H1 (cell line): ENCODE data around the gene MSN. TPM values are rescaled to one million over a fixed set of nuclear protein-coding genes. Genes with fewer than 3 reads are reported as not detected.

ENCODE experiments used
- CTCF ChIA-PET: fragments of 300-600 bp; sonication (Branson Sonifier 250); formaldehyde crosslinking; loops from one replicate; lab custom pipeline; 2021; ENCODE audit not compliant: partially characterized antibody; lab: Charles Lee
- POLR2A ChIA-PET: fragments of 300-600 bp; sonication (Branson Sonifier 250); formaldehyde crosslinking; loops from one replicate; lab custom pipeline; 2021; ENCODE audit warnings: inconsistent platforms; ENCODE audit not compliant: partially characterized antibody; lab: Charles Lee
- DNase-seq, 2 experiments: peaks; one replicate each; pipeline versions ENCODE4 v3.0.0 to v3.0.0-alpha.2; 2010 to 2022; ENCODE audit warnings: low spot score in 2 of 2, low read depth in 1 of 2, mixed read lengths in 1 of 2
- FAIRE-seq: peaks from 2 replicates; lab custom pipeline; 2011; peaks lifted over from hg19 to GRCh38; lab: Jason Lieb, UNC
- H2AFZ ChIP-seq: 2 replicates; pipeline ENCODE4 v1.8.1; 2012; ENCODE audit warnings: low read length, inconsistent platforms
- H2AK5ac ChIP-seq: 2 replicates; pipeline ENCODE4 v1.6.1; 2013; ENCODE audit warnings: low read depth, low read length
- H2BK120ac ChIP-seq: replicated peaks from 2 replicates; pipeline ENCODE3; 2013; ENCODE audit warnings: low read depth, low read length, inconsistent platforms
- H2BK12ac ChIP-seq: 2 replicates; pipeline ENCODE4 v1.6.1; 2013; ENCODE audit warnings: low read depth, low read length
- H2BK15ac ChIP-seq: 2 replicates; pipeline ENCODE4 v1.6.1; 2013; ENCODE audit warnings: low read length
- H2BK20ac ChIP-seq: 2 replicates; pipeline ENCODE4 v1.6.1; 2013; ENCODE audit warnings: low read length
- H2BK5ac ChIP-seq: 2 replicates; pipeline ENCODE4 v1.6.1; 2013; ENCODE audit warnings: low read depth, low read length
- H3K14ac ChIP-seq: 2 replicates; pipeline ENCODE4 v1.6.1; 2013; ENCODE audit warnings: inconsistent platforms; ENCODE audit not compliant: insufficient read length
- H3K18ac ChIP-seq: 2 replicates; pipeline ENCODE4 v1.6.1; 2013; ENCODE audit warnings: low read length; ENCODE audit errors: extremely low read depth
- H3K23ac ChIP-seq: 2 replicates; pipeline ENCODE4 v1.6.1; 2013; ENCODE audit warnings: inconsistent platforms; ENCODE audit not compliant: insufficient read length
- H3K23me2 ChIP-seq: 2 replicates; pipeline ENCODE4 v1.6.1; 2013; ENCODE audit warnings: low read depth, low read length
- H3K27ac ChIP-seq: 2 replicates; pipeline ENCODE4 v1.6.1; 2011; ENCODE audit warnings: low read depth, low read length, inconsistent platforms
- H3K27me3 ChIP-seq, 4 experiments: replicated peaks in 1 of 4; 1 replicate in 1 of 4; 2 replicates in 3 of 4; pipeline versions ENCODE4 v1.6.1 to v1.8.1; 2011 to 2013; ENCODE audit warnings: low read length in 3 of 4, mild to moderate bottlenecking in 3 of 4, inconsistent platforms in 2 of 4, mixed read lengths in 2 of 4, moderate library complexity in 1 of 4; ENCODE audit not compliant: control insufficient read depth in 3 of 4, insufficient read depth in 3 of 4; ENCODE audit errors: extremely low read depth in 1 of 4
- H3K36me3 ChIP-seq, 4 experiments: 2 replicates each; pipeline versions ENCODE4 v1.6.1 to v1.8.1; 2011 to 2013; ENCODE audit warnings: mild to moderate bottlenecking in 4 of 4, low read length in 3 of 4, moderate library complexity in 2 of 4, control low read depth in 1 of 4, inconsistent platforms in 1 of 4; ENCODE audit not compliant: insufficient read depth in 4 of 4, control insufficient read depth in 2 of 4
- H3K4ac ChIP-seq: replicated peaks from 2 replicates; pipeline ENCODE3; 2013; ENCODE audit warnings: low read length, low read depth, mixed read lengths, inconsistent platforms; ENCODE audit not compliant: insufficient read length
- H3K4me1 ChIP-seq, 4 experiments: replicated peaks in 1 of 4; 1 replicate in 1 of 4; 2 replicates in 3 of 4; pipeline versions ENCODE4 v1.6.1 to v1.8.1; 2011 to 2013; ENCODE audit warnings: low read length in 3 of 4, inconsistent platforms in 2 of 4, mixed read lengths in 1 of 4; ENCODE audit not compliant: insufficient read depth in 4 of 4, control insufficient read depth in 3 of 4
- H3K4me2 ChIP-seq, 2 experiments: 2 replicates each; pipeline versions ENCODE4 v1.6.1 to v1.8.1; 2011 to 2013; ENCODE audit warnings: low read depth in 2 of 2, low read length in 2 of 2, control low read depth in 1 of 2, inconsistent platforms in 1 of 2, mild to moderate bottlenecking in 1 of 2; ENCODE audit not compliant: insufficient read depth in 1 of 2
- H3K4me3 ChIP-seq, 4 experiments: fragments of 200-600, 300-600 bp in 1 of 4; sonication (generic), shearing (Covaris generic), sonication (Bioruptor Twin) in 1 of 4; 2 replicates each; pipeline versions ENCODE4 v1.5.1 to v1.8.1; 2011 to 2016; ENCODE audit warnings: low read length in 4 of 4, low read depth in 3 of 4, control low read depth in 2 of 4, inconsistent platforms in 2 of 4, mild to moderate bottlenecking in 2 of 4, mixed read lengths in 1 of 4, moderate library complexity in 1 of 4; ENCODE audit not compliant: insufficient read depth in 2 of 4; ENCODE audit errors: extremely low read depth in 1 of 4
- H3K56ac ChIP-seq: replicated peaks from 2 replicates; pipeline ENCODE3; 2013; ENCODE audit warnings: low read depth, mild to moderate bottlenecking, mixed read lengths, low read length, inconsistent platforms; ENCODE audit not compliant: insufficient read length
- H3K79me1 ChIP-seq: 2 replicates; pipeline ENCODE4 v1.6.1; 2013; ENCODE audit warnings: low read depth, low read length, control low read depth
- H3K79me2 ChIP-seq, 2 experiments: 2 replicates each; pipeline versions ENCODE4 v1.6.1 to v1.8.1; 2012 to 2013; ENCODE audit warnings: low read length in 2 of 2, mild to moderate bottlenecking in 2 of 2, inconsistent platforms in 1 of 2; ENCODE audit not compliant: insufficient read depth in 2 of 2, control insufficient read depth in 1 of 2
- H3K9ac ChIP-seq, 4 experiments: replicated peaks in 1 of 4; 1 replicate in 1 of 4; 2 replicates in 3 of 4; pipeline versions ENCODE4 v1.6.1 to v1.8.1; 2011 to 2013; ENCODE audit warnings: low read depth in 3 of 4, low read length in 3 of 4, control low read depth in 2 of 4, mild to moderate bottlenecking in 2 of 4, moderate library complexity in 2 of 4, inconsistent platforms in 1 of 4; ENCODE audit errors: extremely low read depth in 1 of 4
- H3K9me3 ChIP-seq, 2 experiments: 2 replicates each; pipeline versions ENCODE4 v1.6.1 to v1.8.1; 2012 to 2013; ENCODE audit warnings: mild to moderate bottlenecking in 2 of 2, moderate library complexity in 2 of 2, control low read depth in 1 of 2, inconsistent platforms in 1 of 2, low read depth in 1 of 2, low read length in 1 of 2, mixed read lengths in 1 of 2; ENCODE audit not compliant: insufficient read depth in 2 of 2
- H4K20me1 ChIP-seq, 2 experiments: replicated peaks in 1 of 2; 2 replicates each; pipeline versions ENCODE3 to v1.8.1; 2011 to 2013; ENCODE audit warnings: inconsistent platforms in 2 of 2, low read length in 2 of 2, mild to moderate bottlenecking in 1 of 2; ENCODE audit not compliant: insufficient read depth in 2 of 2, control insufficient read depth in 1 of 2
- H4K5ac ChIP-seq: 2 replicates; pipeline ENCODE4 v1.6.1; 2013; ENCODE audit warnings: low read length, low read depth, mixed read lengths, inconsistent platforms; ENCODE audit not compliant: insufficient read length
- H4K8ac ChIP-seq: 2 replicates; pipeline ENCODE4 v1.8.0; 2013; ENCODE audit warnings: mild to moderate bottlenecking, moderate library complexity, low read length, inconsistent platforms; ENCODE audit not compliant: insufficient read depth; ENCODE audit errors: extremely low read depth
- H4K91ac ChIP-seq: replicated peaks from 2 replicates; pipeline ENCODE3; 2013; ENCODE audit warnings: low read length, mixed read lengths, inconsistent platforms; ENCODE audit not compliant: insufficient read length
- JUND ChIP-seq: IDR thresholded peaks from 2 replicates; pipeline ENCODE4 v1.6.1; 2011; ENCODE audit warnings: mild to moderate bottlenecking, improper control_type of control experiment, low read length
- POLR2AphosphoS5 ChIP-seq: IDR thresholded peaks from 2 replicates; pipeline ENCODE4 v1.6.1; 2011; ENCODE audit warnings: low read depth, low read length
- RBBP5 ChIP-seq: IDR thresholded peaks from 2 replicates; pipeline ENCODE4 v1.7.1; 2012; ENCODE audit warnings: low read depth, mild to moderate bottlenecking, inconsistent platforms, low read length, moderate library complexity, borderline replicate concordance
- SAP30 ChIP-seq: fragments of 300-600 bp; sonication (generic); IDR thresholded peaks from 2 replicates; pipeline ENCODE4 v1.7.1; 2012; ENCODE audit warnings: low read length, moderate library complexity, mild to moderate bottlenecking, inconsistent platforms; ENCODE audit not compliant: insufficient read depth, insufficient replicate concordance
- TEAD4 ChIP-seq: IDR thresholded peaks from 2 replicates; pipeline ENCODE4 v1.6.1; 2012; ENCODE audit warnings: low read depth, low read length, inconsistent platforms, mixed read lengths
- WGBS, 2 experiments: shearing (Covaris generic) in 1 of 2; methylation state at CpG; one replicate each; pipeline versions ENCODE4 v1.1.6 to v1.1.7; 2013 to 2015; ENCODE audit warnings: low lambda C conversion rate in 2 of 2, mixed read lengths in 2 of 2, inconsistent platforms in 1 of 2, low coverage in 1 of 2, missing lambda C conversion rate in 1 of 2; ENCODE audit not compliant: insufficient replicate concordance in 2 of 2, insufficient coverage in 1 of 2, insufficient read length in 1 of 2; ENCODE audit errors: extremely low coverage in 1 of 2, missing lambda C conversion rate in 1 of 2; 5-methylcytosine and 5-hydroxymethylcytosine counted together
- polyA plus RNA-seq, 7 experiments: library from polyadenylated mRNA; depleted of rRNA in 3 of 7; stranded (reverse) in 5 of 7; unstranded in 2 of 7; fragments of >200 nt in 5 of 7; fragments of 200-250 nt in 2 of 7; gene quantifications; 1 replicate in 5 of 7; 2 replicates in 1 of 7; 4 replicates in 1 of 7; pipeline versions ENCODE4 v1.2.1 to v1.2.3, GENCODE V29; 2011 to 2013; ENCODE audit warnings: missing spikeins in 2 of 7, mixed read lengths in 2 of 7
- total RNA-seq: library from RNA; stranded (reverse); fragmentation: NEBNext Ultra II Directional; extraction: Animal tissue kit (Norgen Biotek cat#: 25700); gene quantifications from 2 replicates; pipeline ENCODE4 v1.2.1, GENCODE V29; 2021

MSN gene
- total and polyA plus RNA-seq, 2 of the 8 experiments (the other 6 are each of a cell fraction or from before 2014, with no cell fraction given), result 112 to 133 TPM

DNA sequence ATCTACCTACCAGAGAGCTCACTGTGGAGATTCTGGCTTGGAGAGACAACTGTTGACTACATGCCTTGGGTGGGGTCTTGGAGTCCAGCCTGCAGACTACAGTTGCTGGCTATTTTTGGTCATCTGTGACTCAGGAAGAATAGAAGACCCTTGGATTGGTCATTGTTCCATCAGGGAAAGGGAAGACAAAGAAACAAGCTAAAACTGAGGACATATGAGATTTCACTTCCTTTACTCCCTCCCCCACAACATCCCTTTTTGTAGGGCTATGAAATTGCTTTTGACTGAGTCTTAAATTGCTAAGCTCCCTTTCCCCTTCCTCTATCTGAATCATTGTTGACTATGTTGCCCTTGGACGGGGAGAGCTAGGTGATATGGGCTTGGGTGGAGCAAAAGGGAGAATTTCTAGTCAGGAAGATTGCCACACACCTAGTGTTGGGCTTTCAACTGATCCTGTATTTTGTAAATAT lies 11.7 kb downstream of the MSN start:
- H3K14ac ChIP-seq, result no peak overlapping the region
- H3K4ac ChIP-seq, result no peak overlapping the region
- H3K4me3 ChIP-seq, result no peak overlapping the region
- no peak overlapping the region for H3K18ac ChIP-seq
- no peak for TF ChIP-seq RBBP5
- no peak for TF ChIP-seq SAP30
- no peak for TF ChIP-seq POLR2AphosphoS5
- no peak for TF ChIP-seq JUND
- no peak for TF ChIP-seq TEAD4
- H3K27ac ChIP-seq, result no peak overlapping the region
- no peak overlapping the region for H2BK15ac ChIP-seq
- no peak overlapping the region for H2AK5ac ChIP-seq
- H3K9me3 ChIP-seq, result no peaks in the 10 kb centered on the region
- CTCF ChIA-PET, result no interaction called here
- H2BK120ac ChIP-seq, result no peak overlapping the region
- H4K5ac ChIP-seq, result no peak overlapping the region
- H2BK20ac ChIP-seq, result no peak overlapping the region
- no peak overlapping the region for H2BK12ac ChIP-seq
- H3K27me3 ChIP-seq, result no peaks in the 10 kb centered on the region
- H3K4me2 ChIP-seq, result no peak overlapping the region
- no peak for FAIRE-seq
- H2AFZ ChIP-seq, result no peak overlapping the region
- no peak overlapping the region for H3K23ac ChIP-seq
- H3K36me3 ChIP-seq, result no peaks in the 10 kb centered on the region
- peaks cover 0 to 68% of the 10 kb centered on the region in 2 experiments; a peak in 2 of 4 replicates for H3K79me2 ChIP-seq
- no peaks in the 10 kb centered on the region for H4K20me1 ChIP-seq
- H3K4me1 ChIP-seq, result no peaks in the 10 kb centered on the region
- no CpG with 5 or more reads among the region's 1 CpG for WGBS, 2 experiments
- H4K91ac ChIP-seq, result no peak overlapping the region
- no peaks in the 10 kb centered on the region for H3K23me2 ChIP-seq
- no peak overlapping the region for H4K8ac ChIP-seq
- H3K56ac ChIP-seq, result no peak overlapping the region
- H2BK5ac ChIP-seq, result no peak overlapping the region
- POLR2A ChIA-PET, result interaction anchor here (1.9 kb wide), 1 partner anchor 11 kb away, joined by 5 read pairs; no protein-coding TSS in a partner anchor
- H3K9ac ChIP-seq, result no peak overlapping the region
- no peaks in the 10 kb centered on the region for H3K79me1 ChIP-seq
- no peak for DNase-seq
